Suppressor macrophage treated with lipopolysaccharide for 1 hour (primary cell): ENCODE measurements around the gene HHAT.

Experiments used
- DNase-seq, 3 donors: peaks; one replicate each; pipeline ENCODE4 v3.0.0-alpha.2; 2020 to 2022

HHAT gene

DNA sequence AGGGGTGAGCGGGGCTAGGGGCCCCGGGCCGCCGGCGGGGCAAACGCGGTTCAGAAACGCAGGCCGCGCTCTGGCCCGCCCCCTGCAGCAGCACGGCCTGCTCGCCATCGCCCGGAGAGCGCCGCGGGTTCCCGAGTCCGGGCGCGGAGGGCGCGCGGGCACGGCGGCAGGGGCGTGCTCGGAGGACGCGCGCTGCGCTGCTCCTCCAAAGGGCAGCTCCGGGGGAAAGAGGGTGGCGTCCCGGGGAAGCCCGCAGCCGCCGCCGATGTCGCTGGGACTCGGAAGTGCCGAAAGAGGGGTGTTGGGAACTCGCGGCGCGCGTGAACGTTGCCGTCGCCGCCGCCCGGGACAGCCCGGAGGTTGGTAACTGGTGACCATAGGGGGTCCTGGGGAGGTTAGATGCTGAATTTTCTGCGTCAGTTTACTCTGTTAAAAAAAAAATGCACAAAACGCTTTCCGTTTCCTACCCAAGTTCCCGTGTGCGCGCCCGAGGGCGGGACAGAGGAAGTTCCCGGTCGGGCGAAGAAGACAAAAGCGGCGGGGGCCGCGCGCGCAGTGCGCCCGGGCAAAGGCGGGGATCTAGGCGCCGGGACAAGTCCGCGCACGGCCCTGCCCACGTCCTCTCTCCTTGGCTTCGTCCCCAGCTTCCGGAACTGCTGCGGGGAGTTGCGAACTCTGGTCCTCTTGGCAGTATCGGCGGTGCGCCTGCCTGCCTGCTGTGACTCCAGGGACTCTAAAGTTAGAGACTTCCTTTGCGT is at the start of gene HHAT:
HHAT (plus strand) TSS at position 157 of the 758 bp plus-strand sequence. CDS start 20,074 bp downstream, outside the sequence.
- DNase-seq, result peak; percentile 93 to 97 (median 95)

DNA sequence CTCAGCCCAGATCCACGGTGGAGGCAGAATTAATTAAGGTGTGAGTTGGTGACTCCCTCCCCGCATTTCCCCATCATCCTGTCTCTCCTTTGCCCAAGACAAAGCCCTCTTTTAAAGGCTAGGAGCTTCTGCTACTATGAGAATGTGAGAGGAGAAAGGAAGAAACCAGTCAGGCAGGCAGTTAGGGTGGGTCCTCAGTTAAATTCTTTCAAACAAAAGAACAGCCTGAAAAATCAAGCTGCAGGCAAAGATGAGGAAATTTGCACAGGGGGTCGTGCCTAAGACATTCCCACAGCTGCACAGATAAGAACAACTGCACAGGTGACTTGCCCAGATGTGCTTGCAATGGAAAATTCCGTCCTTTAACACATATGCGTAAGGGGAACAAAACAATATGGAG is 48.5 kb upstream of the HHAT start:
- DNase-seq, result no peak

DNA sequence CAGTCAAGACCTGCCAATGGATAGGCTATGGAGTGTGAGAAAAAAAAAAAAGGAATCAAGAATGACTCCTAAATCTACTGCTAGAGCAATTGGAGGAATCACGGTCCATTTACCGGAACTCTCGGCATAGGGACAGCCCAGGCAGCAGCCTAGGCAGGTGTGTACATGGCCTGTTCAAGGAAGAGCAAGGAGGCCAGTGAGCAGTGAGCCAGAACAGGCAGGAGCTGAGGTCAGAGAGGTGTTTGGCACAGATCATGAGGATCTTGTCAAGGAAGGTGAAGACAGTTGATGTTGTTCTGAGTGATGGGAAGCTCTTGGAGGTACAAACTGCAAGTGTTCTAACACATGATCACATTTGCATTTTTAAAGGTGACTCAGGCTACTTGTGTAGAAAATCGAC is 40.6 kb upstream of the HHAT start:
- no peak for DNase-seq

DNA sequence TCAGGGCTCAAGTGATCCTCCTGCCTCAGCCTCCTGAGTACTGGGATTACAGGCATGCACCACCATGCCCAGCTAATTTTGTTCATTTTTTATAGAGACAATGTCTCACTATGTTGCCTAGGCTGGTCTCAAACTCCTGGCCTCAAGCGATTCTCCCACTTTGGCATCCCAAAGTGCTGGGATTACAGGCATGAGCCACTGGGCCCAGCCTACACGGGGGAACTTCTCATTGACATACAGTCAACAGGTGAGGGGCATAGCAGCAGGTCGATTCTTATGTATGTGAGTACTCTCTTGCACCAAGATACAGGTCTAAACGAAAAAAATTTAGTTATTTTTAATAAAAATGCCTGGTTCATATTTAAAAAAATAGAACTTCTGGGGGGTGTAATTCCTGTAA is 39.5 kb upstream of the HHAT start:
- DNase-seq, result no peak

DNA sequence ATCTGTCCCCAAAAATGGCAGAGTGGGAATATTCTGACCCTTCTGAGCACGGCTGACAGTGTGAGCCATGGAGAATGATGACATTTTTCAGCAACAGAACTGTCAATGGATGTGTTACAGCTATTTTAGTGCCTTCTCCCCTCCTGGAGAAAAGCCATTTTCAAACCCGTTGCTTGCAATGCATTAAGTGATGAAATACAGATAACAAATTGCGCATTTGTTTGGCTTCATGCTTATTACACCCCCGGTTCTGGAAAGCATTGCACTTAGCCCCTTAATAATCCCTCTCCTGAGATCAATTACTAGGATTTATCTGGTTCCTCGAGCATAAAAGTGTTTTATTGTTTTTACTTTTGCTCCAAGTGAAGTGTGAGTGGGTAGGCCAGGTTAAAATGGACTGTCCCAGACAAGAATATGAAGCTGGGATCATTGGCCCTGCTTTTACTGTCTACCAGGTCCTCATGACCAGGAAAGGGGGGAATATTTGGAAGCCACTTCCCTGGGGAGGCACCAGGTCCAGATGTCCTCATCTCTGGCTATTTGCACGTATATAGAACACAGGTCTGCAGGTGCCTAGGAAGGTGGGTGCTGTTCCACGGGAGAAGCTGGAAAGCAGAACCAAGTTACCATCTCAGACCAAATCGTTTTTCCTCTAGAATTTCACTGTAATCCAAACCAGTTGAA is 37.5 kb upstream of the HHAT start:
- DNase-seq, result peak in 1 of 3 donors; percentile 5

DNA sequence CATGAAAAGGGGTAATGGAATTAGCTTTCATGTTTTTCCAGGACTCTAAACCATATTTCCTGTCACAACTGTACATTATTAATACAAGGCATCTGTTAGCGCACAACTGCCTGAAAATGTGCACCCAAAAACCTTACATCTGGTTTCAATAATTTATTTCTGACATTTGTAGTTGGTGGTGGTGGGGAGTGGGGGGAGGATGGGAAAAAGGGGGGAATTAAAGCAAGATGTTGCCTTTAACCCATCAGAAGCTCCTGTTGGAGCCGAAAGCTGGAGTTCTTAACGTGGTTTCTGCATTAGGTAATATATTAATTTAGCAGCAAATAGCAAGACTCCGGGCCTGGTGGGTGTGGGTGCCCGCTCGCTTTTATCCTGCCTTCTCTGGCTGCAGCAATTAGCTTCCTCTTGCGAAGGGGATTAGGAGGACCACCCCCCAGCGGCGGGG is 36.9 kb upstream of the HHAT start:
- peak in 1 of 3 donors; percentile 2 for DNase-seq

DNA sequence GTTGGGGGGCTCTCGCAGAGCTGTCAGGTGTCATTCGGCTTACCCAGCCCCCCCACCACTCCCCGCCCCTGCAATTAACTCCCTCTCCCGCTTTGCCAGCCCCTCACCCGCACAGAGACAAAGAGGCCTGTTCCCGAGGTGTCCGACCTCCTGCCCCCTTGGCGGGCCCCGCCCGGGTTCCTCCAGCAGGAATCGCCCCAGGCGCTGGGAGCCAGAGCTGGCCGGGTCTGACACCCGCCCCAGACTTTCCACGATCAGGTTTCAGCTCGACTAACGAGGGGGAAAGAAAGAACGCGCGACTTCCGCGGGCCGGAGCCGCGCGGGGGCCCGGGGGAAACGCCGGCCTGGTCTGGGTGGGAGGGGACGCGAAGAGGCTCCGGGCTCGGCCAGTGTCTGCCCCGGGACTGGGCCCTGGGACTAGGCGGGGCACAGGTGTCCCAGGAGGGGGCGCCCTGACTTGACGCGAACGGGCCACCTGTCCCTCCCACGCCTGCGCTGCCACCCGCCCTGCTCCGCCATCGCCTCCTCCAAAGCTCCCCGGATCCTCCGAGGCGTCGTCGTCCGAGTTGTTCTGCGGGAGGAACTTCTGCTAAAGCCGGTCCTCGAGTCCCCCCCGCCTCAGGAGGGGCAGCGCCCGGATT is 36.4 kb upstream of the HHAT start:
- peak in 2 of 3 donors; percentile 1 to 25 for DNase-seq

DNA sequence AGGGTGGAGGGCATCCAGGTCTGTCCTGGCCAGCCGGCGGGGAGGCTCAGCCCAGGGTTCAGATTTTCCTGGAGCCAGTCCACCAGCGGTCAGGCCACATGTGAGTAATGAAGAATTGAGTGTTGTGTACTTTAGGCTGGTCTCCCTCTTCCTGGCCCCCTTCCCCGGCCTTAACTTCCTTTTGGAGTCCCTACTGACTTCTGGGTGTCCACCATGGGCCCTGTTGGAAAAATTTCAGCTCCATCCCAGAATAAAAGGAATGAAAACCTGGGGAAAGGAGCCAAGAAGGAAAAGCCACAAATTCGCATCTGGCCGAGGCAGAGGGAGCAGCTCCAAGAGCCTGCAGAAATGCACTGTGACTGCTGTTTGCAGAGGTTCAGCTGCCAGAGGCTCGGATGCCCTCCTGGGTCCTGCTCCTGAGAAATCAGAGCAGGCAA is 35.5 kb upstream of the HHAT start:
- no peak for DNase-seq

DNA sequence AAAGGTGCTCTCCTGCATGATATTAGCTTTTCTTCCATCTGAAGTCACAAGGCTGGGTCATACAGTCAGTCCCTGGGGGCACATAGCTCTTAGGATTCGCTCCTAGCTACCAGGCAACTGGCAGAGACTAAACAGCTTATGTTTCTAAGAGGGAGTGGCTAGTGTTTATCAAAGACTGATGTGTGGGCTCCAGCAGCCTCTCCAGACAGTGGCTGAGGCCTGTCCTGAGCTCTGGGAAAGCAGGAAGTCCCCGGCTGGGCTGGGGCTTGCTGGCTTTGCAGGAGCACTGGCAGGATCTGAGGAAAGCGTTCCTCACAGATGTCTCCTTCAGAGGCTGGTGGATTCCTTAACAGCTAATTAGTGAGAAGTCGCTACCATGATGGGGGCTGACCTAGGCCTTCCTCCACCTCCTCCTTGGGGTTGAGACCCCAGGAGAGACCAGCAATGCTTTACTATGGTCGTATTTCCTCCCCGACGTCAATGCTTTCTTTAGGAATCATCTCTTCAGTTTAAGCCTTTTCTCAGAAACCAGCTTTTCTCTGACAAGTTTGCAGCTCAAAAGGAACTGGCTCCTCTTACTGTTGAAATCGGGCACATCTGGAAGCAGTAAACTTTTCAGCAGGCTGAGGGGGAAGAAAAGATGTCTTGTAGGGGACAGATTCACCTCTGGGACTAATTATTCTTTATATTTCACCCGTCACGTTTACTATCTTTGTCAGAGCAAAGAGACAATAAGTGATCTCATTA is 33.5 kb upstream of the HHAT start:
- no peak for DNase-seq

DNA sequence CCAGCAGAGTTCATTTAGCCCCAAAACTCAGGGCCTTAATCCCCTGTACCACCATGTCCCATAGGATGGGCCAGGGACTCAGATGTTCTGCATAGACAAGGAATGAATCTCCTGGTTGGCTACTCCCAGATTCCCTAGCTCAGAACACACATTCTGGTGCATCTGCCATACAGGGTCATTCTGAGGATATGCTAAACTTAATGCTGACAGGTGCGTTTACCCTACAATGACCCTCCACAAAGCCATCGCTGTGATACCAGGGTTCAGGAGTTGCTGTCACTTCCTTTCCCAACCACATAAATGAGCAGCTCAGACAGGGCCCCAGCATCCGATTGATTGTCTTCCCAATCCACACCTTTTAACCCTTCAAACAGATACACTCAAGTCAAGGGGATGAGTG is 32.0 kb upstream of the HHAT start:
- DNase-seq, result no peak

DNA sequence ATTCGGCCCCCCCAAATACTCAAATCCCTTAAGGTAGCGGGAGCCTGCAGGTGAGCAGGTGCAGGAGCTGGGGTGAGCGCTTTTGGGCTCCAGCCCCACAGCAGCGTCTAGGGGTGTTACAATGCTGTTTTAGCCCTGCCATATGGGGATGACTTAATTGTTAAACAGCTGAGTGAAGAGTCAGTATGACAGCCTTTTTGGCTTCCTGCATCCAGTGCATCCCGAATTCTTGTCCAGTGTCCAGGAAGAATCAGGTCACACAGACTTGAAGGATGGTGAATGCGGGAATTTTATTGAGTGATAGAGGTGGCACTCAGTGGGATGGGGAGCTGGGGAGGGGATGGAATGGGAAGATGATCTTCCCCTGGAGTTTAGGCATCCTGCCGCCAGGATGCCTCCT is 30.4 kb upstream of the HHAT start:
- DNase-seq, result no peak

DNA sequence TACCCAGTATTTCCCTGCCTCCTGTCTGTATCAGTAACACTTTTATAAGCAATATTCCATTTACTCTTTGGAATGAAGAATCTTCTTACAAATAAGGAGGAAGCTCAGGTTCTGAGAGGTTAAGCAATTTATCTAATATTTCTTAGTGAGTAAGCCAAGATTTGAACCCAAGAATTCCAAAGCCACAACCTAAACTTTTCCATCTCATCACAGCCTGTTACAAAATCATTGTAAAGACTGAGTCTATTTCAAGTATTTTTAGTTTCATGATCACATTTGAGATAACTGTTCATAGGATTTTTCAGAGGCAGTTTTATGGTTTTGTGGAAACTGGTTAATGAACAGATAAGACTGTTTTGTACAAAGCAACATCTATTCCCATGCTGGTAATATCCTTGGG is 29.8 kb upstream of the HHAT start:
- DNase-seq, result no peak

DNA sequence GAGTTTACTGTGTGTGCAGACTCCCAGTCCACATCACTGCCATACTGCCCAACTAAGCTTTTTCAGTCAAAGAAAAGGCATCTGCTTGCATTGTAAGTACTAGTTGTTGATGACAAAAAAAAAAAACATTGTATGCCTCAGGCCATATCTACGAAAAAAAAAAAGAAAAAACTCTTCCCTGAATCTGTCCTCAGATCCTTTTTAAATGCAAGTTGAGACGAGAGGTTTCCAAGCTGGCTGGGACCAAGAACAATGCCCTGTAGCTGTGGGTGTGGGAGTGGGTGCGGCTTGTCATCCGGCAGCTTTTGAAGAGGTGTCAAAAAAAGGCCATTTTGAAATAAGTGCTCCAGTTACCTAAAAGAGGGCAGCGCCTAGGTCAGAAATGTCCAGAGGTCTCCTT is 29.2 kb upstream of the HHAT start:
- no peak for DNase-seq

DNA sequence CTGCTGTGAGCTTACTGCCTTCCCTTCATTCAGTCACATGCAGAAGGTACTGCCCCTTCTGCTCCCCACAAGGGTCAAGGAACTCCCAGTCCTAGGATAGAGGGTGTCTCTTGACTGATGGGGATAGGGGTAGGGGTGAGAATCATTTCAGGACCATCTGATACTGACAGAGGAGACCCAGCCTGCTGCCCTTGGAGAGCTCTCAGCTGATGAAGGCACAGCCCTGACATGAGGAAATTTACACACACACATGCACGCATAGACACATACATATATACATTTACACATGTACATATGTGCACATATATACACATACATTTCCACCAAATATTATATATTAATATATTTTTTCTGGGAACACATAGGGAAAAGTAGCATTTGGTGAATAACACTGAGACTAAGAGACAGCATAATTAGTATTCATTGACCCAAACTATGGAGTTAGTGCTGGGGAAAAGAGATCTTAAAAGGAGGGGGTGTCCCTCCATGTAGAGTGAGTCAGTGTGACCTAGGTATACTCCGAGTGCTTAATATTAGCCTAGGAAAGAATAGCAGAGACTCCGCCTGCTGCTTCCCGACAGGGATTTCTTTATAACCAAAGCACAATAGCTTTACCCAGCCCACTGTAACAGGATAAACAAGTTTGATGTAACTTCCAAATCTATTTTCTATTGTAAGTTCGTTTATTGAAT is 27.6 kb upstream of the HHAT start:
- no peak for DNase-seq

DNA sequence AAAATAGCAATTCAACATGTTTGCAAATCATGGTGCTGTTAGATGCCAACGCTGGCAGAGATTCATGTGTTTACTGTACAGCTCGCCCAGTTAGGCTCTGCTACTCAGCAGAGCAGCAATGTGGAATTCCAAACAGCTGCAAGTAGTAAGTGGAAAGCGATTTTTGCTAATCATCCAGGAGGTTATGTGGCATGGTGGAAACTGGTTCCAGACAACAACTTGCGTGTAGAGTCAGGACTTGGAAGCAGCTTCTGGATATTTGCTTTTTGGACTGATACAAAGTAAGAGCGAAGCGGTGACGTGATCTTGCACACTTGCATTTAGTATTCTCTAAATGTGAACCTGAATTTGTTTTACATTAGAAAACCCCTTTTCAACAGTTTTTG is 27.1 kb upstream of the HHAT start:
- DNase-seq, result no peak

DNA sequence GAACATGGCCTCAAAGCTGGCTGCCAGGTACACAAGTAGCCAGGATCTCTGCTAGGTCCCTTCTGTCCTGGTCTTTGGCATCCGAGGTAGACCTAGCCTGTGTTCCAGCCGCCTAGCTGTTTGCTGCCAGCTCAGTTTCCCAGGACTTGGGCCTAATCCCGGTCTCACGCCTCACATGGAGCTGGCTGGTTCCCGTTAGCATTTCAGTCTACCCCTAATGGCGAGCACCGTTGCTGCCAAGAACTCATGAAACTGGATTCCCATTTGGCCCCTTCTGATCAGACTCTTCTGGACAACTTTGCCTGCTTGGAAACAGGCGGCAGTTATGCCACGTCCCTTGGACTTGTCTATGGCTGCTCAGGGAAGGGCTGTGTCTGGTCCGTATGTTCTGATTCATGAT is 26.2 kb upstream of the HHAT start:
- DNase-seq, result no peak

DNA sequence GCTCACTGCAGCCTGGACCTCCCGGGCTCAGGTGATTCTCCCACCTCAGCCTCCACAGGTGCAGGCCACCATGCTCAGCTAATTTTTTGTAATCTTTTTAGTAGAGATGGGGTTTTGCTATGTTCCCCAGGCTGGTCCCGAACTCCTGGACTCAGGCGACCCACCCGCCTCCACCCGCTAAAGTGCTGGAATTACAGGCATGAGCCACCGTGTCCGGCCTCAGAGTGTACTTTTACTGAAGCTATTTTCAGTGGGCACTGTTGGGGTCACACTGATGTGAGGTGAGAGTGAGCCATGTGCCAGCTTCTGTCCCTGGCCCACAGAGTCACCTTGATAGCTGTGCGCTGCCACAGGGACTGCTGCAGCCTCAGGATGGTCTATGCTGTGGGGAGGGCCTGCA is 25.3 kb upstream of the HHAT start:
- DNase-seq, result no peak

DNA sequence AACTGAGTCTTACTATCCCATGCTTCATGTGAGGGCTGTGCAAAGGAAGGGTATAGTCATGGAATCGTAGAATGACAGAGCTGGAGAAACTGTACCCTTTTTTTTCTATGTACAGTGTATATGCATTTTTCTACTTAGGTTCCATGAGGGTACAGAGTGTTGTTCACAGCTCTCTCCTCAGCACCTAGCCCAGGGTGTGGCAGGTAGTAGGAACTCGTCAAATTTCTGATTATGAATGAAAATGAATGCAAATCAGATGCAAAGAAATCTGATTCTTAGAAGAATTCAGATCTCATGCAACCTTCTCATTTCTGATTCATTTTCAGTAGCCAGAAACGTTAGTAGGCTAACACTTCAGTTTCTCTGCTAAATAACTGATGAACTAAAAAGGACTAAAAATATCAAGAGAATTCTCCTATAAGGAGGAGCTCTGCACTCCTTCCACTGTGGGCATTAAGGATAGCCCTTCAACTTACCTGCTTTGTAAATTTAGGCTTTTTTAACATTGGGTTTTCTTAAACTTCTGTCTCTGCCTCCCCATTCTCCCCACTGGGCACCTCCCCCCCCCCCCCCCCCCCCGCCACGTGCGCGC is 18.0 kb upstream of the HHAT start:
- no peak for DNase-seq

DNA sequence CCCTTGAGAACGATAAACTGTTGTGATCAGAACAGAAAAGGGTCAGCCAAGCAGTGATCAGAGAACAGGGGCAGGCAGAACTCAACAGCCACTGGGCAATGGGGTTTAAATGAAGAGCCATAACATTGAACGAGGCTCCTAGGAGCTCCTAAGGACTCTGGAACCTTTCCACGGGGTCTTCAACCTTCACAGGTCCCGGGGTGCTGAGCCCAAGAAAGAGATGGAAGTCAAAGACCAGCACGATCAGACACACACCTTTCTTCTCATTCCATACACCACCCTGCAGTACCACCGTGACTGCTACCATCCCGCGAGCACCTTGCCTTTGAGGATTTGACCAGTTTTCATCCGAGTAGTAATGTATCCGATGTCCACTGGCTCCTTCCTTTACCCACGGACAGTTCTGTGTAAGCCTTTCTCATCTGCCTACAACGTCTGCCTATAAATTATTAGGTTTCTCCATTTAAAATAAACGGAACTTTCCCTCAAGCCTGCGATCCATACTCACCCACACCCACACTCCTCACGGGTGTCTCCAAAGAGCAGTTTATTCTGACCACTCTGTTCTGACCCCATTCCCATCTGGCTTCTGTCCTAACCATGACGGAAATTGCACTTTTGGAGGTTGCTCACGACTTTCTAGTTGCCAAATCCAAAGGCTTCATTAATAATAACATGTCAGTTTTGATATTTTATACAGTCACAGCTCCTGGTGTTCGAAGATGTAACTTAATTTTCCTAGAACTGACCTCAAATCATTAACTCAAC is 16.8 kb upstream of the HHAT start:
- no peak for DNase-seq

DNA sequence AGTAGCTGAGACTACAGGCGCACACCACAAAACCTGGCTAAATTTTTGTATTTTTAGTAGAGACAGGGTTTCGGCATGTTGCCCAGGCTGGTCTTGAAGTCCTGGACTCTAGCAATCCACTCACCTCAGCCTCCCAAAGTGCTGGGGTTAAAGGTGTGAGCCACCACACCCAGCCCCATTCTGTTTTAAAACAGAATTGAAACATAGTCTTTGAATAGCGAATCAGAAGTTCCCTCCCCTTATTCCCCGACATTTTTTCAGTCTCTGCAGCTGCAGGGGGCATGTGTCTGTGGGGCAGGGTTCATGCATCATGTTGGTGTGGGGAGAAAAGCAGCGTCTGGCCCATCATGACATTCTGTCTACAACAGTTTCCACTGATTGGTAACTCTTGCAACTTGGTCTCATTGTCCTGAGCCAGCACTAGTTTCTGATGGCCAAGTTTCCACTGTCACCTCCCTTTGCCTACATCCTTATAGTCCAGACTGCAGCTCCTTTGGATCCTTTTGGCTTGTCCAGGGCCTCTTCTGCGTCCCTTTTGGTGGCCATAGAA is 15.6 kb upstream of the HHAT start:
- DNase-seq, result no peak

DNA sequence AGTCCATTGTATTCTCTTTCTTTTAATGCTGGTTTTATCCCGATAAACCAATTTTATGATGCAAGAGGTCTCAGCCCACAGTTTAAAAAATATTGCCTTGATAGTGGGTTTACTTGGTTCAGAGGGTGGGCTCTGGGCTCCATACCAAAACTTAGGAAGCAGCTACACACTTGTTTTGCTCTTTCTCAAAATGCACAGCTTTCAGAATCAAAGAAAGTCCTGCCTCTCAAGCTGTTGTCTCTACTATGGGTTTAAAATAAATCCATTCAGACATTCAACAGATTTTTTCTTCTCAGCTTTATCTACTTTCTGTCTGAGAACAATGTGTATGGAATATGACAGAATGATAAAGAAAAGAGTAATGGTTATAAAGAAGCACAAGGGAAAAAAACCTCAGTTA is 14.8 kb upstream of the HHAT start:
- DNase-seq, result no peak
